GM19328 (cell line): ENCODE measurements around the gene ZFAND4.
A peak's percentile ranks its signal among the peaks of the same experiment; 100 is the strongest.
"Not testable (repeated sequence)": the region's sequence is repeated elsewhere in the genome, so short reads cannot be mapped to it uniquely, and the experiment has no call there.

Experiments
- ATAC-seq: cut with Tn5 transposase; IDR thresholded peaks from one replicate; pipeline ENCODE4 v1.9.1; 2021; ENCODE audit warnings: mild to moderate bottlenecking, moderate library complexity; ENCODE audit not compliant: unreplicated experiment

The ZFAND4 gene

DNA sequence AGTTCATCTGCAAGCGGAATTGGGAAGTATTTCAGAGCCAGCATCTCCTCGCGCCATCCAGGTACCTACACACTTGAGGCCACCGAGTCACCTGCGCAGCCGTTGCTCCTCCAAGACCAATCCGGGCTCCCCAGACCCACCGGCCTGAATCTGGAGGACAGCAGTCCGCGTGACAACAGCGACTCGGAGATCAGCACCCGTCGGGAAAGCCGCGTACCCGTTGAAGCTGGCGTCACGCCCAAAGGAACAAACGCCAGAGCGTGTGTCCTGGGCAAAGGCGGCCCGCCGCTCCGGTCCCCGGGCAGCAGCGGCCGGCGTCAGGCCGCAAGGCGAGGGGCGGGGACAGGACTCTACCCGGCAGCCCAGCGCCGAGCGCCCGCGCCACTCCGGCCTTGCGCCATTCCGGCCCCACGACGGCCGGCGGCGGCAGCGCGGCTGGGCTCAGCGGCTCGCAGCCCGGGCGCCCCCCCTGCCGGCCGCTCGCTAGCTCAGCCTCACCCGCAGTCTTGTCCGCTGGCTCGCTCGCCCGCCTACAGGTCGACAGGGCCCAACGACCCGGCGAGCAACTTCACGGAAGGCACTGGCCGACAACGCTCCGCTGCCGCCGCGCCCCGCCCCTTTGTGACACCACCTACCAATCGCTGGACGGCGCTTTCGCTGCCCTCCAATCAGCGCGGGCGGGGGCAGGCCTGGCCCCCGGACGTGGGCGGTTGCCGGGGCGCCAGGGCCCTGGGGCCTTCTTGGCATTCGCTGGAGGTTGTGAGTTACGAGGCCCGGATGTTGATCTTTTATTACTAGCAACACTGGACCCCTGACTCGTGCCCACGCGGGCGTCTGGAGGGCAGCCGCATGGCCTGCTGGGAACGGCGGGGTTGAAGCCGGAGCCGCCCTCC lies at the start of gene ZFAND4:
Gene ZFAND4, minus strand, starts transcription at position 592 of the 893 bp plus-strand sequence. CDS start 9,047 bp downstream, outside the sequence.
- peak; percentile 98 for ATAC-seq

DNA sequence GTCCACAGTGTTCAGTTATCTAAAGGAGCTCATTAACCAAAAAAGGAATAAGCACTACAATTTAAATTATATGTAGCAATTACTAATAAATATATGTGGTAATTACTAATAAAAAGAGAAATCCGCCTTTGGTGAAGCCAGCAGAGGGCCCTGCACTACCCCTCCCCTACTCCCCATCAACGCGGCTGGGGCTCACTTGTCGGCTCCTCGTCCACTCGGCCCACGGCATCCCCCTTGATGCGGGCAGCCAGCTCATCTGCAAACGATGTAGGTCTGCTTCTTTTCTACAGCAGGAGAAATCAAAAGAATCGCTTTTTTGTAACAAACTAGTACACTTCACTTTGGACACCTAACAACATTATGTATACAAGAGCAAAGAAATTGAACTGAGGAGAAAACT lies 48.9 kb upstream of the ZFAND4 start:
- ATAC-seq, result not testable (repeated sequence)

DNA sequence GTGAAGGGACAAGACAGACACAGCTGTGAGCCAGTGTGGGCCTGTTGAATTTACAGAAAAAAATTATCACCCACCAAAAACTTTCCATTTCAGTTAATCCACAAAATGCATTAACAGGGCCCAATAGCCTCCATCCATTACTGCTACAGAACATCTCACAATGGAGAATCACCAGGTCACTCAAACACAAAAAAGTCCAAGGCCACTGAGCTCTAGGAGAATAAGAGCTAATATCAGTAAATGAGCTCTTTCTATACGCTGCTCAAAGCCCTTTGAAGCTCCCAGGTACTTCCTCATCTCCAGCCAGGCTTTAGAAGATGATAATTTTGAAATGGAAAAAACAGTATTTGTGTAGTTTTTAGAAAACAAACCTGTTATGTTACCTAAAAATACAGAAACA lies 45.1 kb upstream of the ZFAND4 start:
- ATAC-seq, result not testable (repeated sequence)

DNA sequence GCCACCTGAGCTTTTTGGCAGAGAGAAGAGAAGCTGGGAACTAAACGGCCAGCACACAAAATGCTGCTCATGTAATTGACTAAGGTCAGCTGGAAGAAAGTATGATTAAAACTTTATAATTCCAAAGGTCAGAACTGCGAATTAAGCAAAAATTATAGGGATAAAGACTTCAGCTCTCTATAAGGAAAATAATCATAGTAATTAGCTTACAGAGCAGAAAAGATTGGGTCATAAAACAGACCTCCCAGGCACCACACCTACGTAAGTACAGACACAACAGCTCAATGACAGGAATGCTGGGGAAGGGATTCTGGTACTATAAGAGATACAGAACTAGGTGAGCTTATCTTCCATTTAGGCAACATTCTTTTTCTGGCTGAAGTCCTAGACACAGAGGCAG lies 44.5 kb upstream of the ZFAND4 start:
- not testable (repeated sequence) for ATAC-seq

DNA sequence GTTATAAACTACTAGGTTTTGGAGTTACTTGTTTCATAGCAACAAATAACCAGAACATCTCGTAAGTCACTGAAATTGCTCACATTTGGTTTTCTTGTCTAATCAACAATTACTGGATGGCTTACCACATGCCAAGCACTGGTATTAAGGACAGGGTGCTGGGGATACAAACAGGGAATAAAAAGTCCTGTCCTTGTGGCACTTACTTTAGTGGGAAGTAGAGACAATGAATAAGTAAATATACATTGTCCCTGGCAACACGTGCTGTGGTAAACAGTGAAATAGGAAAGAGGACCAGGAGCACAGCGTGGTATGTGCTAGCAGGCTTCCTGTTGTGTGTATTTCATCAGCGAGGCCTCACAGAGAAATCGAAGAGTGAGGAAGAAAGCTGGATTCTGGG lies 38.7 kb upstream of the ZFAND4 start:
- ATAC-seq, result not testable (repeated sequence)

DNA sequence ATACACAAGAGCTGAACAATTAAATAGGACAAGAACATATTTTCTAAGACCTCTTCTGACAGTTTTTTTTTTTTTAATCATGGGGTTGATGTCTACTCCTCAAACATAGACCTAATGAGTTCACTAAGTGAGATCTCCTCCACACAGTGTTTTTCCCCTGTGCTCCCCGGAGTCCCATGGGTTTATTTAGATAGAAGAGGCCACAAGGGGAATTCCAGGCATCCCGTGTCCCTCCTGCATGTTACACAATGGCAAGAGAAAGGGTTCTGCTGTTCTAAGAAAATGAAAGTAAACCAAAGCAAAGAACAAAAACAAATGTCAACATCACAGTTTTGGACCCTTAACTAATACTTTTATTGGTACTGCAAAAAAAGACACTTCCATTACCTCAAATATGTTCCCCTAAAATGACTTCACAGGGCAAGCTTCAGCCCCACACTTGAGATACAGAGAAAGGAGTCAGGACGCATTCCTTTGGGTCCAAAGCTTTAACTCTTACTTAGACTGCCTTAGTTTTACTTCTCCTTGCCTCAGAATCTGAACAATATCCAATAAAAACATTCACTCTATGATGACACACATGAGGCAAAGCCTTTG lies 37.7 kb upstream of the ZFAND4 start:
- not testable (repeated sequence) for ATAC-seq

DNA sequence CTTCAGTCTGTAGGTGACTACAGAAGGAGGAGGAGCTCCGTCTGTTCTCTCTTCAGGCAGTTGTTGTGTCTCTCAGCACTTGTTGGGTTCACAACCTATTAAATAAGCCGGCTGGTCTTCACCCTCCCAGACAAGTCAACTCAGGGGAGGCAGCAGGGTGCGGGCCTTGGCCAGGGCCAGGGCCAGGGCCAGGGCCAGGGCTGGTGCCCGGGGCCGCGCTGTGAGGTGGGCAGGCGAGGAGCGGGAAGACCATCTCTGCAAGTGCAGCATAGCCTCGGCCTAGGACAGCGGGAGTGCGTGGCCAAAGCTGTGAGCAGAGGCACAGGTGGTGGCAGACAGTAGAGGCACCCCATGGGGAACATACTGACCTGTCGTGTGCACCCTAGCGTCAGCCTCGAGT lies 5.9 kb upstream of the ZFAND4 start:
- not testable (repeated sequence) for ATAC-seq

DNA sequence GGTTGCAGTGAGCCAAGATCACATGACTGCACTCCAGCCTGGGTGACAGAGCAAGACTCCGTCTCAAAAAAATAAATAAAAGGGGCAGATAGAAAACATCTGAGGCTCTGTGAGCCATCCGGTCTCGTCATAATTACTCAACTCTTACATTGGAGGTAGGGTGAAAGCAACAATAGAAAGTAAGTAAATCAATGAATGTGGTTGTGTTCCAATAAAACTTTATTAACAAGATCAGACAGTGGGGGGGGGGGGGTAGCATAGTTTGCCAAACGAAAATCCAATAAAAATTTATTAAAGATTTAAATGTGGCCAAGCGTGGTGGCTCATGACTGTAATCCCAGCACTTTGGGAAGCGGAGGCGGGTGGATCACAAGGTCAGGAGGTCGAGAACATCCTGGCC lies 2.8 kb upstream of the ZFAND4 start:
- ATAC-seq, result no peak

DNA sequence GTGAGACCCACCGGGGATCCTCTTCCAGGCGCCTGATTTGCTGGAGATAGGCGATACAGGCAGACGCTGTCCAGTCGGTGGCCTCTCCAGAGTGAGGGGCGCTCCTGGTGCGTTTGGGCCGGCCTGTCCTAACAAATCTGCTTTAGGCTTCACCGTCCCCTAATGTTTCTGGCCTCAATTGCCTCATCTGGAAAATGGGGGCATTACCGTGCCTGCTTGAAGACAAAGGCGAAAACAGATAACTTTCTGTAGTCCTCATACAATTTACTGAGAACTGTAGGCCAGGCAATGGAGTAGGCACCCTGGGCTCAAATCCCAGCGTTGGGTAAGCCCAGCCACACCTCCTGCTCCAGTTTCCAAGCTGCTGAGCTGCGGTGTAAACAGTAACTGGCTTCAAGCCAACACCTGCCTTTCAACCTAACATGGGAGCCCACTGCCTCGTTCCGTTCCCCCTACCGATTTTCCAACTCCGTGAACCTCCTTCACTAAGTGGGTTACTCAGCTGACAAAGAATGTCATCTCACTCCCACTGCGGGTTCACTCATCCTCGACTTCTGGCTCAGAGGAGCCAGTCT lies 589 bp upstream of the ZFAND4 start:
- no peak for ATAC-seq

DNA sequence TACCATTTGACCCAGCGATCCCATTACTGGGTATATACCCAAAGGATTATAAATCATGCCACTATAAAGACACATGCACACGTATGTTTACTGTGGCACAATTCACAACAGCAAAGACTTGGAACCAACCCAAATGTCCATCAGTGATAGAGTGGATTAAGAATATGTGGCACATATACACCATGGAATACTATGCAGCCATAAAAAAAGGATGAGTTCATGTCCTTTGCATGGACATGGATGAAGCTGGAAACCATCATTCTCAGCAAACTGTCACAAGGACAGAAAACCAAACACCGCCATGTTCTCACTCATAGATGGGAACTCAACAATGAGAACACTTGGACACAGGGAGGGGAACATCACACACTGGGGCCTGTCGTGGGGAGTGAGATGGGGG lies 1.3 kb downstream of the ZFAND4 start:
- not testable (repeated sequence) for ATAC-seq

DNA sequence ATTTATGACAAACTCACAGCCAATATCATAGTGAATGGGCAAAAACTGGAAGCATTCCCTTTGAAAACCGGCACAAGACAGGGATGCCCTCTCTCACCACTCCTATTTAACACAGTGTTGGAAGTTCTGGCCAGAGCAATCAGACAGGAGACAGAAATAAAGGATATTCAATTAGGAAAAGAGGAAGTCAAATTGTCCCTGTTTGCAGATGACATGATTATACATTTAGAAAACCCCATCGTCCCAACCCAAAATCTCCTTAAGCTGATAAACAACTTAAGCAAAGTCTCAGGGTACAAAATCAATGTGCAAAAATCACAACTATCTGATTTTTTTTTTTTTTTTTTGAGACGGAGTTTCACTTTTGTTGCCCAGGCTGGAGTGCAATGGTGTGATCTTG lies 2.7 kb downstream of the ZFAND4 start:
- ATAC-seq, result not testable (repeated sequence)

DNA sequence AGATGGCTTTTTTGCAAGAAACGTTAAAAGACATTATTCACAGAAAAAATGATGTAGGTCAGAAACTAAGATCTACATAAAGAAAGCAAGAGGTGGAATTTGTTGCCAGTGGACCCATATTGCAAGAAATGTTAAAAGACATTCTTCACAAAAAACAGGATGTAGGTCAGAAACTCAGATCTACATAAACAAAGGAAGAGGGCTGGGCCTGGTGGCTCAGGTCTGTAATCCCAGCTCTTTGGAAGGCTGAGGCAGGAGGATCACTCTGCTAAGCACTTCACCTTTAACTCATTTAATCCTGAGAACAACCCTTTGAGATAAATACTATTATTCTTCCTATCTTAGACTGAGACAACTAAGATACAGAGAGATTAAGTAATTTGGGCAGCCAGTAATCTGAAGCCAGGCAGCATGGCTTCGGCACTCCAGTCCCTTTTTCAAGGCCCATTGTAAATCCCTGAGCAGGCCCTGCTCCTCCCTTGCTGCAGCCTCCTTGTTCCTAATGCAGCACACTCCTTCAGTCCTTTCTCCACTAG lies 11.6 kb downstream of the ZFAND4 start:
- no peak for ATAC-seq

DNA sequence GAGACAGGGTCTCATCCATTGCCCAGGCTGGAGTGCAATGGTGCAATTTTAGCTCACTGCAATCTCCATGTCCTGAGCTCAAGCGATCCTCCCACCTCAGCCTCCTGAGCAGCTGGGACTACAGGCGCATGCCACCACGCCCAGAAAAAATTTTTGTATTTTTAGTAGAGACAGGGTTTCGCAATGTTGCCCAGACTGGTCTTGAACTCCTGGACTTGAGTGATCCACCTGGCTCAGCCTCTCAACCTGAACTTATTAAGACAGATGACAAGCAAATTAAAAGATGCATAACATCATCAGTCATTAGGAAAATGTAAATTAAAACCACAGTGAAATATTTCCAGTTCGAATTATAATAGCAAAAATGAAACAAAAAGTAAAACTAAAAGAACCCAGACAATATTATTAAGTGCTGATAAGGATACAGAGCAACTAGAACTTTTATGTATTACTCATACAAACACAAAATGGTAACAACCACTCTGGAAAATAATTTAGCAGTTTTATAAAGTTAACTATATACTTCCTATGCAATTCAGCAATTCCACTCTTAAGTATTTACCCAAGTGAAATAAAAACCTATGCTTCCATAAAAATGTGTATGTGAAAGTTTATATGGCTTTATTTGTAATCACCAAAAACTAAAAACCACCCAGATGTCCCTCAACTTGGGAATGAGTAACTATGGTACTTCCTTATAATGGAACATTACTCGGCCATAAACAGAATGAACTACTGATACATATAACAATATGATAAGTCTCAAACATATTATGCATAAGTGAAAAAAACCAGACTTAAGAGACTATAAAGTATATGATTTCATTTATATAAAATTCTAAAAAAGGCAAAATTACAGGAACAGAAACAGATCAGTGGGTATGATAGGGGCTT lies 15.3 kb downstream of the ZFAND4 start:
- ATAC-seq, result no peak

DNA sequence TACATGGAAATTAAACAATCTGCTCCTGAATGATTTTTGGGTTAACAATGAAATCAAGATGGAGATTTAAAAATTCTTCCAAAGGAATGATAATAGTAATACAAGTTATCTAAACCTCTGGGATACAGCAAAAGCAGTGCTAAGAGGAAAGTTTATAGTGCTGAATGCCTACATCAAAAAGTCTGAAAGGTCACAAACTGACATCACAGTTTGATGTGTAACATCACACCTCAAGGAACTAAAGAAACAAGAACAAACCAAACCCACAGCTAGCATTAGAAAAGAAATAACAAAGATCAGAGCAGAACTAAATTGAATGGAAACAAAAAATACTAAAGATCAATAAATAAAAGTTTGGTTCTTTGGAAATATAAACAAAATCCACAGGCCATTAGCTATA lies 17.4 kb downstream of the ZFAND4 start:
- no peak for ATAC-seq

DNA sequence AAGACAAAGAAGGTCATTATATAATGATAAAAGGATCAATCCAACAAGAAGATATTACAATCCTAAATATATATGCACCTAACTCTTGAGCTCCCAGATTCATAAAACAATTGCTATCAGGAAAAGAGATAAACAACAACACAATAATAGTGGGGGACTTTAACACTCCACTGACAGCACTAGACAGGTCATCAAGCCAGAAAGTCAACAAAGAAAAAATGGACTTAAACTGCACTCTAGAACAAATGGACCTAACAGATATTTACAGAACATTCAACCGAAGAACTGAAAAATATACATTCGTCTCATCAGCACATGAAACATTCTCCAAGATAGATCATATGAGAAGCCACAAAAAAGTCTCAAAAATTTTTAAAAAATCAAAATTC lies 17.8 kb downstream of the ZFAND4 start:
- not testable (repeated sequence) for ATAC-seq

DNA sequence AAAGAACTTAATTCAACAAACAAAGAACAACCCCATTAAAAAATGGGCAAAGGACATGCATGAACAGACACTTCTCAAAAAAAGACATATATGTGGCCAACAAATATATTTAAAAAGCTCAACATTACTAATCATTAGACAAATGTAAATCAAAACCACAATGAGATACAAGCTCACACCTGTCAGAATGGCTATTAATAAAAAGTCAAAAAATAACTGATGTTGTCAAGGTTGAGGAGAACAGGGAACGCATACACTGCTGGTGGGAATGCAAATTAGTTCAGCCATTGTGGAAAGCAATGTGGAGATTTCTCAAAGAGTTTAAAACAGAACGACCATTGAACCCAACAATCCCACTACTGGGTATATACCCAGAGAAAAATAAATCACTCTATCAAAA lies 19.1 kb downstream of the ZFAND4 start:
- peak; percentile 68 for ATAC-seq

DNA sequence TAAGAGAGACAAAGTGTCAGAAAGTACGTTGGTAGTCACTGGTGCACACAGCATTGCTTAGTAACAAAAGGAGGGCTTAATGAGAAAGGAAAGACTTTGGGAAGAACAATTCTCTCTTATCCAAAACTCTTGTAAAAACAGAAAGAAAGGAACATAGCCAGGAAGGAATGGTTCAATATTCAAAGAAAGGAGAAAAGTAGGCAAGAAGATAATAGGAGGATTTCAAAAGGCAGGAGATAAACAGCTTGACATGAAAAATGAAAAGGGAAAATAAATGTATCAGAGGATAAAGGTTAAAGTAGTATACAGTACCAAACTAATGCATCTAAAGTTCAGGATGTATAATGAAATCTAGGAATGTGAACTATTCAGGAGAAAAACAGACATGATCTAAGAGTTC lies 20.1 kb downstream of the ZFAND4 start:
- no peak for ATAC-seq

DNA sequence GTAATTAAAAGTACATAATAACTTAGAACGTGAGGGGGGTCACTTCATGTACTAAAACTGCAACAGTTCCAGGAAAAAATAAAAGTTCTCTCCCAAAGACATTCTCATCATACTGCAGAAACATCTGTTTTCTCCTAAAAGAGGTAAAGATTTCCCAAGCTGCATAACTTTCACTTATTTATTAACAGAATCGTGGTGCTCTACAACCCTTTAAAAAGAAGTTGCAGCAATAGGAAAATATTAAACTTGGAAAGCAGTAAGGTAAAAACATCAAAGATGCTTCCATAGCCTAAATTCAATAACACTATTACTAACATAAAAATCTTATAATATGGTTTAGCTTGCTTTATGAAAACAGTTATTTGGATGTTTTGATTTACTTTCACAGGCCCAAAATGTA lies 23.3 kb downstream of the ZFAND4 start:
- ATAC-seq, result no peak

DNA sequence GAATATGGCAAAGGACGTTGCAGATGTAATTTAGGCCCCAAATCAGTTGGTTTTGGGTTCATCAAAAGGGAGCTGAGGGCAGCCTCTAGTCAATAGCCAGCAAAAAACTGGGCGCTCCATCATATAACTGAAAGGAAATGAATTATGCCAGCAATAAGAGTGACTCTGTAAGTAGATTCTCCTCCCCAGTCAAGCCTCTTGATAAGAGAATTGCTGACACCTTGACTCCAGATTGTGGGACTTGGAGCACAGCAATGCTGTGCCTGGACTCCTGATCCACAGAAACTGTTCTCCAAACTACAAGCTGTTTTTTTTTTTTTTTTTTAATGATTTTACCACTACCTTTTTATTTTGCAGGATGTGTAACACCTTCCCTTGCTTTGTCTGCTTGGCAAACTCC lies 25.5 kb downstream of the ZFAND4 start:
- no peak for ATAC-seq

DNA sequence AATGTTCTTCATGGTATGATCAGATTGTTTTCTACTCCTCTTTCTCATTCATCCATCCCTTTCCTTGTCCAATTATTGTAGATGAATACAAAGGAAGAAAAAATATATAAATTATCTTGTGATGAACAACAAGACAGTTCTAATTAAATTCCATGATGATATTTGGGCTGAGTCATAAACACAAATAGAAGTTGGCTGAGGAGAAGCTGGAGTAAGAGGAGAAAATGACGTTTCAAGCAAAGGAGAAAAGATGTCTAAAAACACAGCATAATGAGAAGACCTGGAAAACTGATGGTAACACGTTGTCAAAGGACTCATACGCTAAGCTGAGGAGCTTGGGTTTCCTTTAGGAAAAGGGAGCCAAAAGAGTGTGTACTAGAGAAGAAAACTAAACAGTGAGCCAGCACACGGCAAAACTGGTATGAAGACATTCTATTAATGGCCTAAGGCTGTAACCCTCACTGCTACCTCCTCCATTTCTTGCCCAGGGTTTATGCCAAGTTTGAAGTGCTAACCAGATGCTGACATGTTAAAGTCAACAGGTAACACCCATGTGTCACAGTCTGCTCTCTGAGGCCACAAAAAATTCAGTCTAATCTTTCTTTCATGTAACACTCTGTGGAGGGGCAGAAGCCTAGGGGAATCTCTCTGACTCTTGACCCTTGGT lies 26.1 kb downstream of the ZFAND4 start:
- ATAC-seq, result no peak
